Fibroblast of skin of scalp (primary cell): ENCODE data around the gene NLRC5.
"Not testable (repeated sequence)": the region's sequence is repeated elsewhere in the genome, so short reads cannot be mapped to it uniquely, and the experiment has no call there.

ENCODE experiments used
- DNase-seq: peaks from one replicate; pipeline ENCODE4 v3.0.0-alpha.2; 2013

Gene NLRC5

GRCh38 chr16:56961386-56961785, 28.0 kb upstream of the NLRC5 start:
- DNase-seq, result no peak

GRCh38 chr16:56961851-56962281, 27.5 kb upstream of the NLRC5 start, which contains the start of gene CETP:
CETP (plus strand) TSS chr16:56961950; CDS start chr16:56961980, 30 bp downstream.
- DNase-seq, result no peak

- peak; percentile 69 for DNase-seq
Measured at GRCh38 chr16:56964243-56965148, 24.9 kb upstream of the NLRC5 start.

- no peak for DNase-seq
Measured at GRCh38 chr16:56965149-56966092, 23.9 kb upstream of the NLRC5 start.

- no peak for DNase-seq
Measured at GRCh38 chr16:56966093-56966475, 23.3 kb upstream of the NLRC5 start.

GRCh38 chr16:56967733-56968132, 21.6 kb upstream of the NLRC5 start:
- DNase-seq, result peak; percentile 50

GRCh38 chr16:56969769-56970168, 19.6 kb upstream of the NLRC5 start:
- no peak for DNase-seq

- DNase-seq, result no peak
Measured at GRCh38 chr16:56970934-56971767, 18.2 kb upstream of the NLRC5 start.

GRCh38 chr16:56971768-56972043, 17.7 kb upstream of the NLRC5 start:
- no peak for DNase-seq

- no peak for DNase-seq
Measured at GRCh38 chr16:56972403-56973293, 16.7 kb upstream of the NLRC5 start.

GRCh38 chr16:56973294-56973689, 16.1 kb upstream of the NLRC5 start:
- DNase-seq, result no peak

GRCh38 chr16:56973899-56974298, 15.5 kb upstream of the NLRC5 start:
- DNase-seq, result not testable (repeated sequence)

GRCh38 chr16:56974549-56975300, 14.6 kb upstream of the NLRC5 start:
- DNase-seq, result no peak

GRCh38 chr16:56975714-56976113, 13.6 kb upstream of the NLRC5 start:
- DNase-seq, result no peak

- DNase-seq, result no peak
Measured at GRCh38 chr16:56977216-56977615, 12.1 kb upstream of the NLRC5 start.

GRCh38 chr16:56977823-56978430, 11.4 kb upstream of the NLRC5 start:
- DNase-seq, result no peak

GRCh38 chr16:56980201-56980535, 9.2 kb upstream of the NLRC5 start:
- no peak for DNase-seq

GRCh38 chr16:56980792-56981724, 8.3 kb upstream of the NLRC5 start:
- no peak for DNase-seq

GRCh38 chr16:56981729-56982271, 7.6 kb upstream of the NLRC5 start:
- DNase-seq, result no peak
